ENCODE measurements around the gene RIOK1. TPM values are rescaled to one million over a fixed set of nuclear protein-coding genes. Genes with fewer than 3 reads are reported as not detected.

RIOK1 gene
- total RNA-seq, 2 donors from 2014 or later: 17.5 to 25.8 TPM

- no peaks in the 10 kb centered on the region for H3K4me1 ChIP-seq (replicated peaks)
- no peak overlapping the region for H3K27ac ChIP-seq
- TF ChIP-seq POLR2A (IDR thresholded peaks at IDR 0.05): no peak
- TF ChIP-seq POLR2AphosphoS5 (IDR thresholded peaks at IDR 0.05): no peak
- no peak for TF ChIP-seq CTCF (IDR thresholded peaks at IDR 0.05)
- H3K36me3 ChIP-seq: no peaks in the 10 kb centered on the region
- H3K9me3 ChIP-seq: no peaks in the 10 kb centered on the region
- 69% methylated on average over 21 of the region's 24 CpGs for WGBS
- DNase-seq (ENCODE audit: low spot score): no peak
- intact Hi-C loops (cut with DNase I): no loop called here
- H3K27me3 ChIP-seq (replicated peaks; ENCODE audit: insufficient read depth): no peaks in the 10 kb centered on the region
- no peak overlapping the region for H3K4me3 ChIP-seq
Observed at GRCh38 chr6:7431674-7432390, 42.2 kb downstream of the RIOK1 start.

DNA sequence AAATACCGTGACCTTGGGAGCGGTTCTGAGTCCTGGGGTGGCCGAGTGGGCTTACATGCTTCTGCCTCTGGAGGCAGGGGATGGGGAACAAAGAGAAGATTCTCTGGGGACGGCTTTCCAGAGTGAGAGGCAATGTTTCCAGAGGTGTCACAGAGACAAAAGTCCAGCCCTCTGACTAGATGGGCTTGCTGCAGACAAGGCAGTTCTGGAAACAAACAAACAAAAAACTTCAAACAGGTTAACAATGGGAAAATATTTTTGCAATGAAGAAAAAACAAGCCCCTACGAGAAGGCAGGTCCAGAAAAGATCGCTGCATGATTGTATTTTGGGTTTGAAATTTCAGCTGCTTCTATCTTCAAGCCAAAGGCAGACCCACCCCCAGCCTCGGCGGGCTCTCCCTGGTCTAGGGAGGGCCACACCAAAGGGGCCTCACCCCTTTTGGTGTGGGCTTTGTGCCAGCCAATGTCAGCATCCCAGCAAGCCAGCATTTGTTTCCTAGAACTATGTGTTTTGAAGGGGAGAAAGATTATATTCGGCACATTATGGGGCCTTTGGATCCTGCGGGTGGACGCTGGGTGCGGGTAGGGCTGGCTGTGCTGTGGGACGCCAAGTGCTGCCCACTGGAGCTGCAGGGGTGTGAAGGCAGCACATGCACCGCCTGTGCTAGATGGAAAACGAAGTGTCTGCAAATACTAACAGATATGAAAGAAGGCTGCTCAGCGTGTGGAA, 42.9 kb downstream of the RIOK1 start:
- H3K36me3 ChIP-seq: no peaks in the 10 kb centered on the region
- no peaks in the 10 kb centered on the region for H3K9me3 ChIP-seq
- DNase-seq (ENCODE audit: low spot score): no peak
- intact Hi-C loops (cut with DNase I): no loop called here
- no peak overlapping the region for H3K4me3 ChIP-seq
- no peaks in the 10 kb centered on the region for H3K4me1 ChIP-seq (replicated peaks)
- WGBS: 44% methylated on average over 16 of the region's 16 CpGs
- H3K27ac ChIP-seq: no peak overlapping the region
- H3K27me3 ChIP-seq (replicated peaks; ENCODE audit: insufficient read depth): no peaks in the 10 kb centered on the region
- no peak for TF ChIP-seq POLR2AphosphoS5 (IDR thresholded peaks at IDR 0.05)
- TF ChIP-seq POLR2A (IDR thresholded peaks at IDR 0.05): no peak
- TF ChIP-seq CTCF (IDR thresholded peaks at IDR 0.05): no peak

DNA sequence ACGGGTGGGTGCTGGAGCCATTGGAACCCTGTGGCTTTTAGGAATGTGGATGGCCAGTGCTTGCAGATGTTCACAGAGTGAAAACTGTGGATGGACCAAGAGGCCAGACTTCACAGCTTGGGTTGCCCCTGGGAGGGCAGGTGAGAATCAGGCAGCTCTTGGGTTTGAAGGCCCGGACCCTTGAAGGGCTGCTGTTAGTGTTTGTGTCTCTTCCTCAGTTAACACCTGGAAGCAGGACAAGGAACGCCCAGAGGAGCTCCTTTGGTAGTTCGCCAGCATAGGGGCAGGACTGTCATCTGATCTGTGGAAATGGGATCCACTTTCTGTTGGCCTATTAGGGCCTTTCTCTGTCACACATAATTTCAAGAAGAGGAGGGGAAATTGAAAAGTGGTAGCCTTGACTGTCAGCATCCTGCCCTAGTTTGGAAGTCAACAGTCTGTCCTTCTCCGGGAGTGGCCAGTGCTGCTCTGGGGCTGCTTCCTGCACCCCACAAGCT, 43.6 kb downstream of the RIOK1 start:
- H3K27me3 ChIP-seq (replicated peaks; ENCODE audit: insufficient read depth): no peaks in the 10 kb centered on the region
- H3K36me3 ChIP-seq: no peaks in the 10 kb centered on the region
- H3K9me3 ChIP-seq: no peaks in the 10 kb centered on the region
- no peak overlapping the region for H3K4me3 ChIP-seq
- no peaks in the 10 kb centered on the region for H3K4me1 ChIP-seq (replicated peaks)
- intact Hi-C loops (cut with DNase I): no loop called here
- no peak overlapping the region for H3K27ac ChIP-seq
- TF ChIP-seq POLR2A (IDR thresholded peaks at IDR 0.05): no peak
- no peak for TF ChIP-seq POLR2AphosphoS5 (IDR thresholded peaks at IDR 0.05)
- no peak for TF ChIP-seq CTCF (IDR thresholded peaks at IDR 0.05)
- no peak for DNase-seq (ENCODE audit: low spot score)
- WGBS: 39% methylated on average over 5 of the region's 5 CpGs

DNA sequence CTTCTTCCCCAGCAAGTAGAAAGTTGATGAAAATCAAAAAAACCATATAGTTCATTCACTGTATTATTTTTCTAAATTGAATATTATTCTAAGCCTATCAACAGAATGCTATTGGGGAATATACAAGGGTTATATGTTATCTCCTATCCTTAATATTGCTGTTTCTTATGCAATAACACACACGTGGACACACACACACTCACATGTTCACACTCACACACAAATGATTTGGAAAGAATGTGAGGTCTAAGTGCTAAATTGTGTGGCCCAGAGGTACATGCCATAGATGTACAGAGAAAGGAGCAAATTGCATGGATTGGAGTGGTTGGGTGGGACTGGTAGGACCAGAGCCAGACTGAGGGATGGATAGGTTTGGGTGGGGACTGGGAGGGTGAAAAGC, 45.1 kb downstream of the RIOK1 start:
- Histone ChIP-seq H3K4me3 (no peak overlapping the region), H3K27me3 (replicated peaks; ENCODE audit: insufficient read depth) (no peaks in the 10 kb centered on the region), H3K9me3 (no peaks in the 10 kb centered on the region), H3K4me1 (replicated peaks) (no peaks in the 10 kb centered on the region), H3K27ac (no peak overlapping the region), H3K36me3 (no peaks in the 10 kb centered on the region)
- 84% methylated on average over 1 of the region's 1 CpG for WGBS
- TF ChIP-seq POLR2AphosphoS5 (IDR thresholded peaks at IDR 0.05) (no peak), POLR2A (IDR thresholded peaks at IDR 0.05) (no peak), CTCF (IDR thresholded peaks at IDR 0.05) (no peak)
- intact Hi-C loops (cut with DNase I): no loop called here
- no peak for DNase-seq (ENCODE audit: low spot score)
